ENCODE measurements around the gene ZSCAN25. TPM values are rescaled to one million over a fixed set of nuclear protein-coding genes. Genes with fewer than 3 reads are reported as not detected.
"Not testable (repeated sequence)": the region's sequence is repeated elsewhere in the genome, so short reads cannot be mapped to it uniquely, and the experiment has no call there.

Gene ZSCAN25
- total RNA-seq, 4 donors from 2014 or later = 10.9 to 26.5 (median 18.4) TPM

GRCh38 chr7:99645590-99645989 is 28.8 kb downstream of the ZSCAN25 start:
- ATAC-seq = no peak

GRCh38 chr7:99648843-99649242 is 32.1 kb downstream of the ZSCAN25 start:
- H3K27ac ChIP-seq = no peak overlapping the region
- H3K27me3 ChIP-seq = no peaks in the 10 kb centered on the region
- ATAC-seq = no peak
- 44 to 82% methylated on average over 2 of the region's 2 CpGs for WGBS, 2 donors (ENCODE audit: low coverage in 1 of 2)
- no peak for TF ChIP-seq POLR2AphosphoS5 (IDR thresholded peaks at IDR 0.05)
- TF ChIP-seq EP300 (IDR thresholded peaks at IDR 0.05) = no peak
- no peak for TF ChIP-seq POLR2A (IDR thresholded peaks at IDR 0.05)
- TF ChIP-seq CTCF (IDR thresholded peaks at IDR 0.05) = no peak
- no peaks in the 10 kb centered on the region for H3K4me1 ChIP-seq
- H3K9me3 ChIP-seq = no peaks in the 10 kb centered on the region
- peaks cover 0 to 19% of the 10 kb centered on the region in 2 donors for H3K36me3 ChIP-seq
- H3K4me3 ChIP-seq = no peak overlapping the region

More at GRCh38 chr7:99645590-99645989, 28.8 kb downstream of the ZSCAN25 start:
- peaks cover 0 to 42% of the 10 kb centered on the region in 2 donors for H3K36me3 ChIP-seq
- 80 to 82% methylated on average over 1 of the region's 1 CpG for WGBS, 2 donors (ENCODE audit: low coverage in 1 of 2)
- H3K27ac ChIP-seq = no peak overlapping the region
- no peak overlapping the region for H3K4me3 ChIP-seq
- TF ChIP-seq POLR2AphosphoS5 (IDR thresholded peaks at IDR 0.05) (no peak), CTCF (IDR thresholded peaks at IDR 0.05) (no peak), EP300 (IDR thresholded peaks at IDR 0.05) (no peak), POLR2A (IDR thresholded peaks at IDR 0.05) (no peak)
- H3K27me3 ChIP-seq = no peaks in the 10 kb centered on the region
- H3K9me3 ChIP-seq = no peaks in the 10 kb centered on the region
- H3K4me1 ChIP-seq = no peaks in the 10 kb centered on the region

DNA sequence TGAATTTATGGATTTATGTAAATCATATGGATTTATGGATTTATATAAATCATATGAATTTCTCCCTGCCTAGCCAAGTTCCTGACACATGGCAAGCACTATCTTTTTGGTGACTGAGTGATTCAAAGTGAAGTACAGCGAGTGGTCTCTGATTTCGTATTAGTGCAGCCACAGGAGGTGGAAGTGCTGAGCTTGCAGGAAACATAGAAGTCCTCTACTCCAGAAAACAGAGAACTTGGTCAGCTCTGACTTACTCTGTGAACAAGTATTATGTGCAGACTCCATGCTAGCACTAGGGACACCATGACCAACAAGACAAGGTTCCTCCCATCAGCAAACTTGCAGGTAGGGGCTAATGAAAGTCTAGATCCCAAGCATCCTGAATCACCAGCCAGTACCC is 34.5 kb downstream of the ZSCAN25 start:
- WGBS, 2 donors (ENCODE audit: low coverage in 1 of 2) = 92 to 100% methylated on average over 2 of the region's 2 CpGs

GRCh38 chr7:99652671-99653070 is 35.9 kb downstream of the ZSCAN25 start:
- 91 to 93% methylated on average over 2 of the region's 2 CpGs for WGBS, 2 donors (ENCODE audit: low coverage in 1 of 2)
- Histone ChIP-seq H3K27me3 (no peaks in the 10 kb centered on the region), H3K4me1 (no peaks in the 10 kb centered on the region), H3K9me3 (no peaks in the 10 kb centered on the region), H3K4me3 (no peak overlapping the region), H3K27ac (no peak overlapping the region), H3K36me3 (no peaks in the 10 kb centered on the region)
- no peak for ATAC-seq
- TF ChIP-seq POLR2A (IDR thresholded peaks at IDR 0.05) = no peak
- no peak for TF ChIP-seq CTCF (IDR thresholded peaks at IDR 0.05)
- TF ChIP-seq POLR2AphosphoS5 (IDR thresholded peaks at IDR 0.05) = no peak
- TF ChIP-seq EP300 (IDR thresholded peaks at IDR 0.05) = no peak

More for the DNA sequence above, 34.5 kb downstream of the ZSCAN25 start:
- Histone ChIP-seq H3K4me1 (no peaks in the 10 kb centered on the region), H3K36me3 (no peaks in the 10 kb centered on the region), H3K27ac (no peak overlapping the region), H3K9me3 (no peaks in the 10 kb centered on the region), H3K4me3 (no peak overlapping the region), H3K27me3 (no peaks in the 10 kb centered on the region)
- TF ChIP-seq POLR2A (IDR thresholded peaks at IDR 0.05) (no peak), EP300 (IDR thresholded peaks at IDR 0.05) (no peak), CTCF (IDR thresholded peaks at IDR 0.05) (no peak), POLR2AphosphoS5 (IDR thresholded peaks at IDR 0.05) (no peak)
- no peak for ATAC-seq

DNA sequence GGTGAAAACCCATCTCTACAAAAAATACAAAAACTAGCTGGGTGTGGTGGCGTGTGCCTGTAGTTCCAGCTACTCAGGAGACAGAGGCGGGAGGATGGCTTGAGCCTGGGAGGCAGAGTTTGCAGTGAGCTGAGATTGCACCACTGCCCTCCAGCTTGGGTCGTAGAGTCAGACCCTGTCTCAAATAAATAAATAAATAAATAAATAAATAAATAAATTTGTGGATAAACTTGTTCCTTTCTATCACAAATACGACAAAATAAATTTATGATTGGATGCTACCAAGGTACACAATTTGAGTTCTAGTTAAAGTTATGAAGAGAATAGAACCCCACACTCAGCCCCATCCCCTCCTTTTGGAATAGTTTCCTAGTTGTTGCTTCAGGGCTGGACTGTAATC is 36.5 kb downstream of the ZSCAN25 start:
- 83 to 96% methylated on average over 3 to 4 of the region's 4 CpGs for WGBS, 2 donors (ENCODE audit: low coverage in 1 of 2)
- not testable (repeated sequence) for H3K4me1 ChIP-seq, H3K9me3 ChIP-seq, H3K27ac ChIP-seq, ATAC-seq, H3K4me3 ChIP-seq, H3K27me3 ChIP-seq, H3K36me3 ChIP-seq

Measured in gastroesophageal sphincter (tissue), 4 donors.